Body of pancreas (tissue), 4 donors: Measurements from ENCODE around the gene CNTNAP2. TPM values are rescaled to one million over a fixed set of nuclear protein-coding genes. Genes with fewer than 3 reads are reported as not detected.

ENCODE experiments used
- ATAC-seq: fragments of 150-250 bp; one replicate; pipeline ENCODE4 v1.9.1; 2016
- DNase-seq, 4 donors: peaks; one replicate each; pipeline ENCODE4 v3.0.0-alpha.2; 2019
- H3K27ac ChIP-seq, 4 donors: fragments of 200-600 bp; sonication (generic); 1 replicate in 3 of 4; 2 replicates in 1 of 4; pipeline versions ENCODE4 v1.5.1 to v1.6.1; 2016 to 2019; ENCODE audit warnings: mild to moderate bottlenecking in 1 of 4, mixed read lengths in 1 of 4, moderate library complexity in 1 of 4
- H3K27me3 ChIP-seq, 2 donors: fragments of 200-600 bp; sonication (generic); one replicate each; pipeline ENCODE4 v1.6.0; 2016; ENCODE audit warnings: mild to moderate bottlenecking in 1 of 2
- H3K36me3 ChIP-seq, 2 donors: fragments of 200-600 bp; sonication (generic); replicated peaks in 1 of 2; 2 replicates each; pipeline ENCODE4 v1.5.1; 2016; ENCODE audit warnings: low read depth in 2 of 2; ENCODE audit not compliant: insufficient read depth in 1 of 2
- H3K4me1 ChIP-seq: fragments of 200-600 bp; sonication (generic); one replicate; pipeline ENCODE4 v1.6.0; 2016
- H3K4me3 ChIP-seq, 2 donors: fragments of 200-600 bp; sonication (generic); 1 replicate in 1 of 2; 2 replicates in 1 of 2; pipeline ENCODE4 v1.5.1; 2016 to 2019
- H3K9me3 ChIP-seq, 3 donors: fragments of 200-600 bp; sonication (generic); 1 replicate in 2 of 3; 2 replicates in 1 of 3; pipeline ENCODE4 v1.5.1; 2016
- CTCF ChIP-seq, 7 experiments: fragments of 450-650 bp in 4 of 7; fragments of 200-600 bp in 3 of 7; sonication (generic) in 3 of 7; IDR thresholded peaks; one replicate each; pipeline ENCODE4 v1.5.1; 2016 to 2019; ENCODE audit warnings: antibody characterized with exemption in 7 of 7
- POLR2A ChIP-seq, 3 donors: fragments of 450-650 bp; IDR thresholded peaks; one replicate each; pipeline ENCODE4 v1.6.1; 2016; ENCODE audit warnings: antibody characterized with exemption in 3 of 3, mild to moderate bottlenecking in 2 of 3
- WGBS, 2 donors: methylation state at CpG; one replicate each; pipeline ENCODE4 v1.1.5; 2017; 5-methylcytosine and 5-hydroxymethylcytosine counted together
- intact Hi-C: fragments of 100-400 bp; cut with DNase I; formaldehyde crosslinking; loops from one replicate; pipeline ENCODE4 v1.15.1; 2023
- total RNA-seq, 2 donors: library from RNA; depleted of rRNA; stranded (reverse); fragments of >200 nt; gene quantifications; one replicate each; pipeline ENCODE4 v1.1.0, GENCODE V29; 2016

Gene CNTNAP2
- total RNA-seq, 2 donors from 2014 or later = 1.0 TPM; not detected in 1

GRCh38 chr7:148238761-148239325, 2122.2 kb downstream of the CNTNAP2 start:
- 54 to 59% methylated on average over 1 of the region's 1 CpG for WGBS, 2 donors
- H3K27me3 ChIP-seq = peaks cover 0 to 5% of the 10 kb centered on the region in 2 donors
- H3K36me3 ChIP-seq = no peaks in the 10 kb centered on the region
- no peak for TF ChIP-seq POLR2A (IDR thresholded peaks at IDR 0.05)
- TF ChIP-seq CTCF (IDR thresholded peaks at IDR 0.05) = no peak
- intact Hi-C loops = no loop called here
- H3K27ac ChIP-seq = no peak overlapping the region
- no peaks in the 10 kb centered on the region for H3K9me3 ChIP-seq
- ATAC-seq (no peak), DNase-seq (no peak)
- no peaks in the 10 kb centered on the region for H3K4me1 ChIP-seq
- no peak overlapping the region for H3K4me3 ChIP-seq

GRCh38 chr7:148241700-148242293, 2125.2 kb downstream of the CNTNAP2 start:
- no peak for TF ChIP-seq CTCF (IDR thresholded peaks at IDR 0.05)
- TF ChIP-seq POLR2A (IDR thresholded peaks at IDR 0.05) = no peak
- intact Hi-C loops = no loop called here
- peaks cover 0 to 5% of the 10 kb centered on the region in 2 donors for H3K27me3 ChIP-seq
- H3K4me1 ChIP-seq = no peaks in the 10 kb centered on the region
- H3K4me3 ChIP-seq = no peak overlapping the region
- H3K36me3 ChIP-seq = no peaks in the 10 kb centered on the region
- ATAC-seq (no peak), DNase-seq (no peak)
- no peaks in the 10 kb centered on the region for H3K9me3 ChIP-seq
- H3K27ac ChIP-seq = no peak overlapping the region
- WGBS, 2 donors = 46 to 47% methylated on average over 3 of the region's 3 CpGs

GRCh38 chr7:148242294-148242821, 2125.8 kb downstream of the CNTNAP2 start:
- peak; percentile 65 for ATAC-seq
- intact Hi-C loops = no loop called here
- Histone ChIP-seq H3K9me3 (no peaks in the 10 kb centered on the region), H3K36me3 (no peaks in the 10 kb centered on the region), H3K4me1 (no peaks in the 10 kb centered on the region), H3K4me3 (no peak overlapping the region), H3K27ac (no peak overlapping the region), H3K27me3 (peaks cover 0 to 5% of the 10 kb centered on the region in 2 donors)
- peak; percentile 67 to 78 (median 76) for TF ChIP-seq CTCF (IDR thresholded peaks at IDR 0.05)
- no peak for TF ChIP-seq POLR2A (IDR thresholded peaks at IDR 0.05)
- peak; percentile 18 to 39 (median 27) for DNase-seq
- 8 to 9% methylated on average over 17 of the region's 17 CpGs for WGBS, 2 donors

GRCh38 chr7:148245381-148245780, 2128.8 kb downstream of the CNTNAP2 start:
- WGBS, 2 donors = 48 to 49% methylated on average over 7 of the region's 7 CpGs
- intact Hi-C loops = no loop called here

More at GRCh38 chr7:148245381-148245780, 2128.8 kb downstream of the CNTNAP2 start:
- peaks cover 0 to 5% of the 10 kb centered on the region in 2 donors for H3K27me3 ChIP-seq
- ATAC-seq (no peak), DNase-seq (no peak)
- H3K4me1 ChIP-seq = no peaks in the 10 kb centered on the region
- no peaks in the 10 kb centered on the region for H3K9me3 ChIP-seq
- TF ChIP-seq CTCF (IDR thresholded peaks at IDR 0.05) (no peak), POLR2A (IDR thresholded peaks at IDR 0.05) (no peak)
- no peaks in the 10 kb centered on the region for H3K36me3 ChIP-seq
- H3K27ac ChIP-seq = no peak overlapping the region
- H3K4me3 ChIP-seq = no peak overlapping the region
